IMR-90 (cell line): ENCODE data around the gene CHMP4A. TPM values are rescaled to one million over a fixed set of nuclear protein-coding genes. Genes with fewer than 3 reads are reported as not detected.

Experiments used
- ATAC-seq: fragments of 200-7000 bp; cut with Tn5 transposase; 2 replicates; pipeline ENCODE4 v1.9.1; 2020; ENCODE audit warnings: low read depth, mild to moderate bottlenecking, moderate library complexity
- BruUV-seq: library from RNA; stranded (reverse); fragments of 400-500 nt; replicated peaks from 2 replicates; lab custom pipeline; 2021; lab: Mats Ljungman, UMichigan
- CTCF ChIA-PET: fragments of 300-600 bp; formaldehyde crosslinking; extraction: SDS; loops from one replicate; lab custom pipeline; 2021; ENCODE audit warnings: antibody characterized with exemption; lab: Yijun Ruan, JAX
- POLR2A ChIA-PET: fragments of 300-600 bp; sonication (Branson Sonifier 250); formaldehyde crosslinking; loops from one replicate; lab custom pipeline; 2022; ENCODE audit warnings: antibody characterized with exemption; ENCODE audit not compliant: unreplicated experiment; lab: Charles Lee
- DNase-seq: peaks from one replicate; pipeline ENCODE4 v3.0.0; 2013
- H2AFZ ChIP-seq: replicated peaks from 2 replicates; pipeline ENCODE3; 2013; ENCODE audit warnings: low read length, mild to moderate bottlenecking; ENCODE audit not compliant: poor library complexity
- H2AK5ac ChIP-seq: 2 replicates; pipeline ENCODE4 v1.6.1; 2013; ENCODE audit warnings: low read depth, low read length, inconsistent platforms
- H2AK9ac ChIP-seq: replicated peaks from 2 replicates; pipeline ENCODE3; 2013; ENCODE audit warnings: mild to moderate bottlenecking, low read depth, low read length, moderate library complexity; ENCODE audit not compliant: poor library complexity
- H2BK120ac ChIP-seq: 2 replicates; pipeline ENCODE4 v1.6.1; 2013; ENCODE audit warnings: low read depth, low read length, inconsistent platforms
- H2BK15ac ChIP-seq: 3 replicates; pipeline ENCODE4 v1.6.1; 2013; ENCODE audit warnings: low read depth, low read length, inconsistent platforms
- H2BK20ac ChIP-seq: 2 replicates; pipeline ENCODE4 v1.6.1; 2013; ENCODE audit warnings: low read depth, mild to moderate bottlenecking, inconsistent platforms, low read length, moderate library complexity
- H2BK5ac ChIP-seq: 2 replicates; pipeline ENCODE4 v1.6.1; 2013; ENCODE audit warnings: mild to moderate bottlenecking, low read depth, low read length, inconsistent platforms; ENCODE audit not compliant: poor library complexity, severe bottlenecking
- H3K14ac ChIP-seq: replicated peaks from 2 replicates; pipeline ENCODE4 v1.6.1; 2013; ENCODE audit warnings: low read depth, low read length, inconsistent platforms
- H3K18ac ChIP-seq: 2 replicates; pipeline ENCODE4 v1.6.1; 2013; ENCODE audit warnings: low read depth, low read length, control low read depth
- H3K23ac ChIP-seq: 2 replicates; pipeline ENCODE4 v1.6.1; 2013; ENCODE audit warnings: low read depth, low read length, inconsistent platforms
- H3K27ac ChIP-seq: 2 replicates; pipeline ENCODE4 v1.5.1; 2013; ENCODE audit warnings: mild to moderate bottlenecking, control low read depth, low read length; ENCODE audit not compliant: insufficient read depth
- H3K27me3 ChIP-seq: 2 replicates; pipeline ENCODE4 v1.6.1; 2013; ENCODE audit warnings: low read length; ENCODE audit not compliant: control insufficient read depth, insufficient read depth
- H3K36me3 ChIP-seq: 2 replicates; pipeline ENCODE4 v1.6.1; 2013; ENCODE audit warnings: low read length, mixed read lengths; ENCODE audit not compliant: control insufficient read depth, insufficient read depth
- H3K4ac ChIP-seq: 2 replicates; pipeline ENCODE4 v1.6.1; 2013; ENCODE audit warnings: low read depth, low read length, inconsistent platforms
- H3K4me1 ChIP-seq: 2 replicates; pipeline ENCODE4 v1.6.1; 2013; ENCODE audit warnings: low read length, mixed read lengths; ENCODE audit not compliant: control insufficient read depth, insufficient read depth
- H3K4me2 ChIP-seq: 2 replicates; pipeline ENCODE4 v1.6.1; 2013; ENCODE audit warnings: low read depth, mild to moderate bottlenecking, control low read depth, low read length, moderate library complexity
- H3K4me3 ChIP-seq: 2 replicates; pipeline ENCODE4 v1.5.1; 2013; ENCODE audit warnings: low read depth, mild to moderate bottlenecking, control low read depth, low read length, moderate library complexity; ENCODE audit not compliant: insufficient read depth
- H3K56ac ChIP-seq: 2 replicates; pipeline ENCODE4 v1.6.1; 2013; ENCODE audit warnings: low read length, inconsistent platforms; ENCODE audit not compliant: insufficient read depth; ENCODE audit errors: extremely low read depth
- H3K79me1 ChIP-seq, 2 experiments: 2 replicates each; pipeline ENCODE4 v1.6.1; 2013; ENCODE audit warnings: low read length in 2 of 2, inconsistent platforms in 1 of 2, low read depth in 1 of 2
- H3K9ac ChIP-seq: 2 replicates; pipeline ENCODE4 v1.6.1; 2013; ENCODE audit warnings: low read depth, low read length, control low read depth
- H3K9me1 ChIP-seq: 2 replicates; pipeline ENCODE4 v1.6.1; 2013; ENCODE audit warnings: low read length, inconsistent platforms; ENCODE audit not compliant: insufficient read depth
- H3K9me3 ChIP-seq: 2 replicates; pipeline ENCODE4 v1.6.1; 2013; ENCODE audit warnings: low read length; ENCODE audit not compliant: control insufficient read depth, insufficient read depth
- H4K20me1 ChIP-seq: 2 replicates; pipeline ENCODE4 v1.6.1; 2013; ENCODE audit warnings: low read length, inconsistent platforms; ENCODE audit not compliant: insufficient read depth
- H4K5ac ChIP-seq: 2 replicates; pipeline ENCODE4 v1.6.1; 2013; ENCODE audit warnings: mild to moderate bottlenecking, low read depth, low read length, control low read depth
- H4K8ac ChIP-seq, 2 experiments: 2 replicates each; pipeline ENCODE4 v1.6.1; 2013; ENCODE audit warnings: low read depth in 2 of 2, low read length in 2 of 2, control low read depth in 1 of 2, inconsistent platforms in 1 of 2
- H4K91ac ChIP-seq: 2 replicates; pipeline ENCODE4 v1.6.1; 2013; ENCODE audit warnings: low read depth, low read length, inconsistent platforms; ENCODE audit not compliant: insufficient read depth
- CHD1 ChIP-seq: IDR thresholded peaks from 2 replicates; pipeline ENCODE4 v1.6.1; 2012; ENCODE audit warnings: low read depth, low read length, improper control_type of control experiment
- CTCF ChIP-seq: conservative IDR thresholded peaks from 2 replicates; pipeline ENCODE4 v1.5.1; 2012; ENCODE audit warnings: mild to moderate bottlenecking, low read depth, low read length, improper control_type of control experiment
- ELK1 ChIP-seq: fragments of 150-350 bp; IDR thresholded peaks from 2 replicates; pipeline ENCODE4 v1.6.1; 2016; ENCODE audit warnings: low read depth, mild to moderate bottlenecking, low read length, moderate library complexity, borderline replicate concordance
- FOS ChIP-seq: fragments of 150-350 bp; IDR thresholded peaks from 2 replicates; pipeline ENCODE4 v1.6.1; 2016; ENCODE audit warnings: low read depth, low read length
- MAFK ChIP-seq: IDR thresholded peaks from 2 replicates; pipeline ENCODE4 v1.6.1; 2012; ENCODE audit warnings: low read depth, low read length, improper control_type of control experiment
- MAZ ChIP-seq: IDR thresholded peaks from 2 replicates; pipeline ENCODE4 v1.6.1; 2012; ENCODE audit warnings: low read depth, mild to moderate bottlenecking, low read length, improper control_type of control experiment, moderate library complexity, borderline replicate concordance
- MXI1 ChIP-seq: IDR thresholded peaks from 2 replicates; pipeline ENCODE4 v1.6.1; 2012; ENCODE audit warnings: low read depth, mild to moderate bottlenecking, low read length, moderate library complexity, borderline replicate concordance
- POLR2A ChIP-seq: IDR thresholded peaks from 2 replicates; pipeline ENCODE4 v1.6.1; 2012; ENCODE audit warnings: mild to moderate bottlenecking, low read depth, low read length
- RAD21 ChIP-seq: IDR thresholded peaks from 2 replicates; pipeline ENCODE4 v1.6.1; 2012; ENCODE audit warnings: low read length, improper control_type of control experiment
- RFX5 ChIP-seq: IDR thresholded peaks from 2 replicates; pipeline ENCODE4 v1.8.0; 2012; ENCODE audit warnings: low read depth, mild to moderate bottlenecking, low read length, moderate library complexity
- SMC3 ChIP-seq: fragments of 150-350 bp; IDR thresholded peaks from 2 replicates; pipeline ENCODE4 v1.6.1; 2016; ENCODE audit warnings: low read depth, mild to moderate bottlenecking, antibody characterized with exemption, low read length, moderate library complexity
- WGBS, 2 experiments: methylation state at CpG; one replicate each; pipeline versions ENCODE4 v1.1.5 to v1.1.7; 2013; ENCODE audit warnings: missing lambda C conversion rate in 2 of 2; ENCODE audit not compliant: insufficient read length in 1 of 2; ENCODE audit errors: extremely low coverage in 2 of 2; 5-methylcytosine and 5-hydroxymethylcytosine counted together
- dilution Hi-C: fragments of 300-500 bp; cut with HindIII; formaldehyde crosslinking; loops from one replicate; pipeline ENCODE4 v1.14.3; 2018; ENCODE audit warnings: low sequenced_read_pairs; ENCODE audit not compliant: unreplicated experiment
- in situ Hi-C: fragments of 300-500 bp; cut with MboI; formaldehyde crosslinking; loops from 3 replicates; pipeline ENCODE4 v1.14.3; 2019; ENCODE audit warnings: low sequenced_read_pairs, inconsistent platforms, mixed read lengths
- intact Hi-C: fragments of 100-400 bp; cut with micrococcal nuclease; formaldehyde crosslinking; loops from 2 replicates; pipeline ENCODE4 v1.10.0; 2022
- polyA plus RNA-seq, 3 experiments: library from polyadenylated mRNA; depleted of rRNA; stranded (reverse); fragments of >200 nt; gene quantifications; 2 replicates each; pipeline ENCODE4 v1.2.3, GENCODE V29; 2012; ENCODE audit warnings: low replicate concordance in 1 of 3
- total RNA-seq: library from RNA; depleted of rRNA; stranded (reverse); fragments of >200 nt; gene quantifications from 2 replicates; pipeline ENCODE4 v1.2.3, GENCODE V29; 2012

CHMP4A gene
- total and polyA plus RNA-seq, 2 of the 4 experiments (the other 2 are of a cell fraction): 22.0 to 63.8 TPM

GRCh38 chr14:24184104-24184970 lies 29.0 kb downstream of the CHMP4A start:
- H3K36me3 ChIP-seq: peaks cover 67% of the 10 kb centered on the region
- intact Hi-C loops: no loop called here

More at GRCh38 chr14:24184104-24184970, 29.0 kb downstream of the CHMP4A start:
- Histone ChIP-seq H3K18ac (no peak overlapping the region), H4K91ac (no peak overlapping the region), H3K23ac (no peak overlapping the region), H4K20me1 (no peaks in the 10 kb centered on the region), H2BK15ac (no peak overlapping the region), H2AK9ac (no peak overlapping the region), H2BK20ac (no peak overlapping the region), H3K9ac (no peak overlapping the region), H3K27me3 (no peaks in the 10 kb centered on the region), H3K27ac (no peak overlapping the region), H4K5ac (no peak overlapping the region), H2BK5ac (no peak overlapping the region), H3K79me1 (peaks cover 12 to 40% of the 10 kb centered on the region in 2 experiments), H3K9me3 (no peaks in the 10 kb centered on the region), H3K14ac (no peak overlapping the region), H2AK5ac (no peak overlapping the region), H2AFZ (peak overlapping the region; percentile 47), H2BK120ac (no peak overlapping the region), H3K4me2 (no peak overlapping the region), H3K4me3 (no peak overlapping the region), H3K56ac (no peak overlapping the region), H4K8ac (no peak overlapping the region), H3K9me1 (peaks cover 15% of the 10 kb centered on the region), H3K4me1 (peaks cover 6% of the 10 kb centered on the region), H3K4ac (no peak overlapping the region)
- DNase-seq (no peak), ATAC-seq (no peak)
- in situ Hi-C loops: no loop called here
- no TSS peak for BruUV-seq
- CTCF ChIA-PET: no interaction called here
- dilution Hi-C loops: no loop called here
- POLR2A ChIA-PET: no interaction called here
- no peak for TF ChIP-seq RFX5
- TF ChIP-seq SMC3: no peak
- TF ChIP-seq POLR2A: no peak
- TF ChIP-seq MAFK: no peak
- no peak for TF ChIP-seq MXI1
- TF ChIP-seq CTCF: no peak
- TF ChIP-seq RAD21: no peak
- TF ChIP-seq FOS: no peak
- TF ChIP-seq CHD1: no peak
- TF ChIP-seq ELK1: no peak
- no peak for TF ChIP-seq MAZ
- 74% methylated on average over 5 of the region's 19 CpGs; no CpG with 5 or more reads in 1 of the 2 experiments for WGBS, 2 experiments
